ENCODE measurements around the gene CYTH3.
"Not testable (repeated sequence)": the region's sequence is repeated elsewhere in the genome, so short reads cannot be mapped to it uniquely, and the experiment has no call there.

Gene CYTH3

DNA sequence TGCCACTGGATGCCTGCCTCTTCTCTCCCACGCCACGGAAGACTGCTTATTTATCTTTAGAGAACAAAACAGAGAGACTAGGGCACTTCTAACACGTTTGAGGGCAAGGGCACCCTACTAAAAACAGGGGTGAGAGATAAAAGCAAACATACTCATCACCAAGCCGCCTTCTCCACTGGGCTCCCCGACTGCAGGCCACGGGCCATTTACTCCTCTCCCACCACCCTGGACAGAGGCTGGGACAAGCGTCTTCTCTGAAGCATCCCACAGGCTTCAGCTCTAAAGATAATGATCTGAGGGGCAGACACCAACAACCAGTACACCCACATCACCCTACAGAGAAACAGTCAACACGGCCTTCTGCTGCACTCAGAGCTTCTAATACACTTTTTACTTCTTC, 78.7 kb downstream of the CYTH3 start:
- DNase-seq (ENCODE audit: low read depth) = no peak

DNA sequence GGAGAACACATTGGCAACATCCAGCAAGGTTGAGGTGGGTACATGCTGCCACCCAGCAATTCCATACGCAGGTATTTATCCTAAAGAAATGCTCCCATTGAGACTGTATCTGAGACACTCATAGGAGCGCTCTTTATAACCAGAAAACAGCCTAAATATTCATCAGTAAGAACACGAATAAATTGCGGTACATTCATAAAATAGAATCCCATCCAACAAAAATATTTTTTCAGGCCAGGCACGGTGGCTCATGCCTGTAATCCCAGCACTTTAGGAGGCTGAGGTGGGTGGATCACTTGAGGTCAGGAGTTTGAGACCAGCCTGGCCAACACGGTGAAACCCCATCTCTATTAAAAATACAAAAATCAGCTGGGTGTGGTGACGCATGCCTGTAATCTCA, 81.9 kb downstream of the CYTH3 start:
- DNase-seq (ENCODE audit: low read depth) = not testable (repeated sequence)

GRCh38 chr7:6188389-6188788, 84.0 kb downstream of the CYTH3 start:
- DNase-seq (ENCODE audit: low read depth) = no peak

DNA sequence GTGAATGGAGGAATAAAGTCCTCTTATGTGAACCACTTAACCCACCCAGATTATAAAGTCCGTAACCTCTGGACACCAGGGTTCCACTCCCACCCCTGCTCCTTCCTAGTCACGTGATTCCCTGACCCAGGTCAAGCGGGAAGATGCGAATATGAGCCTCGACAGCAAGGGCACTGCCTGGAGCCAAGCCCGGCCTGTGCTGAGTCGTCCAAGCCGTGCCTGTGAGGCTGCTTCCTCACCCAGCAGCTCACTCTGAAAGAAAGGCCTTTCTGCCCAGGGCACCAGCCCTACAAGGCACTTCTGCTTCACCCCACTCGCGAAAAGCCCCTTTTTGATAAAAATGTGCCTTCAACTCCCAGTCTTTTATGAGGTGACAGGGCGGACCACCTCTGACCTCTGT, 85.8 kb downstream of the CYTH3 start:
- DNase-seq (ENCODE audit: low read depth) = no peak

- no peak for DNase-seq (ENCODE audit: low read depth)
Measured at GRCh38 chr7:6182993-6183392, 89.4 kb downstream of the CYTH3 start.

DNA sequence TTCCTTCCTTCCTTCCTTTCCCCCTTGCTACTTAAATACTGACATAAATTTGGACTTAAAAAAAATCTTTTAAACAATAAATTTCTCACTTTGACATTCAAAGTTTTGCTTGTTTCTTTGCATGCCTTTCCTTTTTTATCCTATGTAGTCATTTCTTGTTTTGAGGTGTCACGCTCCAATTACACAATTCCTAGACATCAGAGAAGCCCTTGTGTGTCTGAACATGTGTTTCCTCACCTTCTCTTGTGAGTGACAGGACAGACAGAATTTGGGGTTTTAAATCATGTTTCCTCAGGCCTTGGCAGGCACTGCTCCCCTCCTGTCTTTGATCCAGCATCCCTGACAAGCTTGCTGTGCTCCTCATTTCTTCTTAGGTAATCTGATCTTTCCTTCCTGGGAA, 91.3 kb downstream of the CYTH3 start:
- DNase-seq (ENCODE audit: low read depth) = no peak

DNA sequence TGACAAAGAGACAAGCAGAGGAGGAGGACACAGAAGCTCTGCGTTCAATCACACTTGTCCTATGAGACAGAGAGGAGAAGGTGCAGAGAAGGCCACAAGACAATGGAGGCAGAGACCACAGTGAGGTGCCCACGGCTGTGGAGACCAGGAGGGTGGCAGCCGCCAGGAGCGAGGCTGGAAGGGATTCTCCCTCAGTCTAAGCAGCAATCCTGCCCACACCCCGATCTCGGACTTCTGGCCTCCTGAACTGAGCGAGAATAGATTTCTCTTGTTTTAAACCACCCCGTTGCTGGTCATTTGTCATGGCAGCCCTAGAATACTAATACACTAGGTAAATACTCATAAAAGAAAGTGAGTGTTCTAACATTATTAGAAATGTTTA, 92.1 kb downstream of the CYTH3 start:
- no peak for DNase-seq (ENCODE audit: low read depth)

DNA sequence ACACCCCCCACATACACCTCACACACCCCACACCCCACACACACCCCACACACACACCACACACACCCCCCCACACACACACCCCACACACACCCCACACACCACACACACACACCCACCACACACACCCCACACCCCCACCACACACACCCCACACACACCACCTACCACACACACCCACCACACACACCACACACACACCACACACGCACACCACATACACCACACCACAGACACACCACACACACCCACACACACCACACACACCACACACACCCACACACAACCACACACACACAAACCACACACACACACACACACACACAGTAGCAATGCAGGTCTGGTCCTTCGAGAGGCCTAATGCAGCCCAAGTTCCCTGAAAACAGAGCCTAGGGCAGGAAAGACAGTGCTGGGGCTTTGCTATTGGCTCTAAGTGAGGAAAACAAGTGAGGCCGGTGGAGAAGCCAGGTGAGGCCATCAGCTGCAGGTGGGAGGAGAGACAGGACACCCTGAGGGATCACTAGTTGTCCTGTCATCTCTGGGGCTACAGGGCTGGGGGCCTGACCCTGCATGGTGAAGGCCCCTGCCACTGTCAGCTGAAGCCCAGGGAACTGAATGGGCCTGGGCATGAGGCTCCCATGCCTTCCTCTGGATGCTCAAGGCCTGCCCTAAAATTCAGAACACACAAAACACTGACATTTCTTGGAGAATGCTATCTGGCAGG, 92.6 kb downstream of the CYTH3 start:
- DNase-seq (ENCODE audit: low read depth) = no peak

DNA sequence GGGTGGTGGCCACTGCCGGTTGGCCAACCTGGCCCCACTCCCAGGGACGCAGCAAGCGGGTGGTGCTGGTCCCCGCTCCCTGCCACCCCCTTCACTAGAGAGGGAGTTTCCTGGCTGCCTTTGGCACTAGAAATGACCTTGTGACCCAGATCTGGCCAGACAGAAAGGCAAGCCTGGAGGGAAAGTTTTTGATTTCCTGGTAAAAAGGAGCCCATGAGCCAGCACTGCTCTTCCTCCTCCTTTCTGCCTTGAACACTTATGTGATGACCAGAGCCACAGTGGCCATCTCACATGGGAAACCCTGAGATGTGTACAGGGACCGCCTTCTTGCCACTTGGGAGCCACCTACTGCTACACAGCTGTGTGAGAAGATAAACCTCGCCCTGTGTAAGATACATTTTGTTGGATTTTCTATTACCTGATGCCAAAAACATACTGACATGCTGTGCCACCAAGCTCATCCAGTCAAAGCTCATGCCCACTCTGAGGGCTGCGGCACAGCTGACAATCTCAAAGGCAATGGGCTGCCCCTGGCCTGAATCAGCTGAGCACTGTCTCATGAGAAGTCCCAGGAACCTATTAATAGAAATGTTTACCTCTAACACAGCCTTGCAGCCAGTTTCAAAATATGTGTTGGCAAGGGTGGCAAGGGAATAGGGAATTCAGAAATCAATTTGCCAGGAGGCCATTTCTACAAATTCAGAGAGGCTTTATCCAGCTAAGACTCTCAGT, 94.0 kb downstream of the CYTH3 start:
- DNase-seq (ENCODE audit: low read depth) = peak; percentile 75

- peak; percentile 74 for DNase-seq (ENCODE audit: low read depth)
Measured at GRCh38 chr7:6175645-6176044, 96.8 kb downstream of the CYTH3 start.

DNA sequence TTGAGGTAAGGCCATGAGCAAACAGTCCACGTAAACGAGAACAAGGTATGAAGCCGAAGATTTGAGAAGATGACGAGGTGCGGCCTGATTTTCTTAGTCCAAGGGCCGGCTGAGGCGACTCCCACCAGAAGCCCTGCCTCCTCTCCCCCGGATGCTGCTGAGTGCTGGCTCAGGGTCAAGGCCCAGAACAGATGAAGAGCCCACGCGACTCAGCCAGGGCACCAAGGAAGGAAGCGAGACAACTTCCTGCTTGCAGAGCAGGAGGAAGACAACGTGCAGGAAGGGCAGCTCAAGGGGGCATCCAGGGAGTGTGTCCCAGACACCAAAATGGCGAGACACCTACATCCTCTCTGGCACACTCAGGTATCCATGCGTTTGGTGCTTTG, 99.5 kb downstream of the CYTH3 start:
- no peak for DNase-seq (ENCODE audit: low read depth)

GRCh38 chr7:6172224-6172909, 100.1 kb downstream of the CYTH3 start:
- no peak for DNase-seq (ENCODE audit: low read depth)

DNA sequence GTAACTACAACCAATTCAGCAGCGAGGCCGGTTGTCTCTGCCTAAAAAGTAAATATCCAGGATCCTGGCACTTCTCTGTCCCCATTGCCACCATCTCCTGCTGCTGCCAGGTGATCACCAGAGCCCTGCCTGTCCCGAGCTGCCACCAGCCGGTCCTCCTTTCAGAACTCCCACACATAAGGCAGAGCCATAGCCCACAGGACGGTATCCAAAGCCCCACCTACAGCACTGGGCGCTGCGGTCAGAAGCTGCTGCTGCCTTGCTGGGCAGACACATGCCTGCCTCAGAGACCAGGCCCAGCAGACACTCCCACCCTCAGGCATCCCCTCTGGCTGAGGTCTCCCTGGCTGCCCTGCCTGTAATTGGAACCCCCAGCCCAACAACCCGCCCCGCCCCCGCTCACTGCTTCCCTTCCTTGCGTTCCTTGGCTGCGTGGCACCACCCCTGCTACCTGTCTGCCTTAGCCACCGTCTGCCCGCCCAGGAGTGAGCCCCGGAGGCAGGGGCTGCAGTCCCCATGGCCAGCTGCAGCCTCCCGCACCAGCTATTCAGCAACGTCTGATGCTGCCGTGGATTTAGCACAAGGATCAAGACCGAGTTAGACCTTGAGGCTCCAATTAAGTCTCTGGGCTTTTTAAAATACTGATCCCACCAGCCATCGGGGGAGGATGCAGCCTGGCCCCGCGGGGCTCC, 100.7 kb downstream of the CYTH3 start:
- DNase-seq (ENCODE audit: low read depth) = no peak

DNA sequence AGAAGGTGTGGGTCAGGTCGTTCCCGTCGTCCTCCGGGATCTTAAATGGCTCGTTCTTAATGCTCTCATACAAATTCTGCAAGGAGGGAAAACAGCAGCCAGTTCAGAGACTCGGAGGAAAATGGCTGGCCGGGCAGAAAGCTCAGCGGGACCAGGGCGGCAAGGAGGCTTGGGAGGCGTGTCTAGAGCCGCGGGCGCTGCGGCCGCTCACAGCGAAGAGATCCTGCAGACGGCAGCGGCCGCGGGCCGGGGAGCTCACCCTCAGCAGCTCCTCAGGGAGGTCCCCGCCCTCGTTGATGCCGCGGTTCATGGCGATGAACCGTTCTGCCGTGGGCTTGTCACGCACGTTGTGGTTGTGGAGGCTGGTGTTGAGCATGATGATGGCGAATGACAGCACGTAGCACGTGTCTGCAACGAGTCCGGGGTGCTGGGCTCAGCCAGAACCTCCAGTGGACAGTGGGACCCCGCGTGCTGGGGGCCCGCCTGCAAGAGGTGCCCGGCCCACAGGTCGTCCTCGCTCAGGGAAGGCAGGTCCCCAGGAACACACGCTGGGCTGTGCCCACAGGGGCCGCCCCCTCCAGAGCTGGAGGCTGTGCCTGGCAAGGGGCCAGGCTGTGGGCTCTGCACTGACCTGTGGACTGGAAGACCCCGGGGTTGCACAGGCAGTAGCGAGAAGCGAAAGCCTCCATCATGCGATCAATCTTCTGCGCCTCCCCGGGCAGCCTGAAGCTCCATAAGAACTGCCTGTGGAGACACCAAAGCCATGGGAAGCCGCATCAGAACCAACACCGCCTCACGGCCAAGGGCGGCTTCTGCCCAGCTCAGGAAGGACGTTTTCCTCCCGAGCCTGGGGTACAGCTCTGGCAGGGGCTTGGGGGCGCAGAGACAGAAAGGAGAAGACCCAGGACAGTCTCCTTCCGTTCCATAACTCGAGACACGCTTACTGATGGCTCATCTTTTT, 101.6 kb downstream of the CYTH3 start:
- no peak for DNase-seq (ENCODE audit: low read depth)

GRCh38 chr7:6169805-6170520, 102.5 kb downstream of the CYTH3 start:
- DNase-seq (ENCODE audit: low read depth) = no peak

DNA sequence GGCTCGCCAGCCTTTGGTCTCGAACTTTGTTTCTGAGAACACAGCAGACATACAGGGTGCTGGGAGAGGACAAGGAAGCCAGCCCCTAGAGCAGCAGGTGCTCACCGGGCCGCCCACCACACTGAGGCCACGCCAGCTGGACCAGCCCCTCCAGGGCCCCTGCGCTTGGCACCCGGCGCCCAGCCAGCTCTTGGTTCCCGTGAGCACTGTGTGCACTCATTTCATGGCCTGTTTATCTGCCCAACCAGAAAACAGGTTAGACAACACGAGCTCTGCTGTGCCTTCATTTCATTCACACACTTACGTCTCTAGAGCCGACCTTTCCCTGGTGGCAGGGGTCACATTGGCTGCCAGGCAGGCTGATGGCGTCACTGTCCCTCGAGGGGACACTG, 104.0 kb downstream of the CYTH3 start:
- no peak for DNase-seq (ENCODE audit: low read depth)

DNA sequence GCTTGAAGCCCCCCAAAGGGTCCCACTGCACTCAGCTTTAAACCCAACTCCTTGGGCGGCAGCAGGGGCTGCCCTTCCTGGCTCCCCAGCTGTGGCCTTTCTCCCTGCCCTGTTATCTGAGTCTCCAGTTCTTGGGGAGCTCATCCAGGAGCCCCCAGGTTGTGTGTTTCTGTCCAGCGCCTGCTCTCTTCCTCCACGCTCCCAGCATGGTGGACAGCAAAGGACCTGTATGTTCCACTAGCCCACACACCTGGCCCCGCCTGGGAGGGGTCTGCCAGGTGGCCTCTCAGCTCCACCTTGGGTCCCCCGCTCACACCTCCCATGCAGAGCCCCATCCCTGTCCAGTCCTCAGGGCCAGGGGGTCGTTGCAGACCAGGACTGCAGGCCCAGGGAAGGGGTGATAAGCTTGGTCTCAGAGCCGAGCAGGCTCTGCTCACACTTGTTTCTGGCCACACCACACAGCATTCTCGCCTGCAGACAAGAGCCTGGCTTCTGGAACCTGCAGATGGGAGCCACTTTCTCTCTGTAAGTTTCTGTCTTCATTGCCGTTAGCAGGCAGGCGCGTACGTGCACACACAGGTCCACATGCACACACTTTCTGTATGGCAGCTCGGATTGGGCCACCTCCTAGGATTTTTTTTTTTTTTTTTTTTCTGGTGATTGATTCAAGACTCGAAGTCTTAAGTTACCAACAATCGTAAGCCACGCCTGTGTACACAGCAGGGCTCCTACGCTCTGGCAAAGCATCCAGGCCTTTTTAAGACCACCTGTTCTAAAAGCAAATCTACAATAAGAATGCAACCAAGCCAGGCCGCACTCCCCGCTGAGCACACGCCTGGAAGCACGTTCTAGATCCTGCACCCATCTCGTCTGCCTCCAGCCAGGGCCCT, 104.6 kb downstream of the CYTH3 start:
- DNase-seq (ENCODE audit: low read depth) = no peak

DNA sequence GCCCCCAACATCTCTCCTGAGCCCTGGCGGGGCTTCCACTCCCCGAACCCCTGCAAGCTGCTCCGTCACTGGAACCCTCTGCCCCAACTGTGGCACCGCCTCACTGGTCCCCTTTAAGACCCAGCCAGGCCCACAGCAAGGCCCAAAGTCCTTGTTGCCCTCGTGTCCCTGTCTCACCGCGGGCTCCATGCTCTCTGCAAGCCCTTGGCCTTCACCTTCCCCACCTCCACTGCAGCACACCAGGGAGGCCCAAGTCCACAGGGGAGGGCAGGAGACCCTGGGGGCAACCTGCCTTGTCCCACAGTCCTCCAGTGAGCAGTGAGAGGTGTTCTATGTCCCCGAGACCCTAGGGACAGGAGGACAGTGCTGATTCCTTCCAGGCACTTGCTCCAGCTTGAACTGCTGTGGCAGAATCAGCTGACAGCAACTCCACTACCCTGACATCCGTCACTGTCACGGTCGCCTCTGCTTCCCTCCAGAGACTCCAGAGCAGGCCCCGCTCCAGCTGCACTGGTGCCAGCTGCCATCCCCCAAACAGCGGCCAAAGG, 105.3 kb downstream of the CYTH3 start:
- DNase-seq (ENCODE audit: low read depth) = no peak

DNA sequence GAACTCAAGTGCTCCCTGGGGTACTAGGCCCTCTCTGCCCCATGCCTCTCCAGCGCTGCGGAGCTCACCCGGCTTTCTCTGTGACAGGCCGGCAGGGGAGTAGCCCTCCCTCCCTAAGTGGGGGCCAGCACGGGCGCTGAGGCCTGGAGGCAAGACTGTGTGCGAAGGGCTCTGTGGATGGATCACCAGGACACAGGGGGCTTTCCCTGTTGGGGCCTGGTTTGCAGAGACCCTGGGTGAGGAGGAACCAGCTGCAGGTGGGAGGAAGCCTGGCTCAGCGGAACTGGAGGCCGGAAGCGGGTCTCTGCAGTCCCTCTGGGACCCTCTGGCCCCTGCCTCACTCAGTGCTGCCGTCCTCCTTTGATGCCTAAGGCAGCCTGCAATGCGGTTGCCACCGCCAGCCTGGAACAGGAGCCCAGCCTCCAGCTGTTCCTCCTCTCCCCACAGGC, 106.0 kb downstream of the CYTH3 start:
- no peak for DNase-seq (ENCODE audit: low read depth)
